Gastroesophageal sphincter (tissue), 4 donors: Measurements from ENCODE around the gene HDAC10. TPM values are rescaled to one million over a fixed set of nuclear protein-coding genes. Genes with fewer than 3 reads are reported as not detected.

Source experiments
- ATAC-seq: fragments of 150-250 bp; one replicate; pipeline ENCODE4 v1.9.1; 2016; ENCODE audit warnings: mild to moderate bottlenecking, moderate library complexity
- H3K27ac ChIP-seq, 4 donors: fragments of 200-600 bp; sonication (generic) in 3 of 4; 1 replicate in 3 of 4; 2 replicates in 1 of 4; pipeline ENCODE4 v1.5.1; 2016 to 2019
- H3K27me3 ChIP-seq: fragments of 200-600 bp; sonication (generic); one replicate; pipeline ENCODE4 v1.5.1; 2019
- H3K36me3 ChIP-seq, 2 donors: fragments of 200-600 bp; sonication (generic); one replicate each; pipeline ENCODE4 v1.5.1; 2019; ENCODE audit warnings: control low read depth in 1 of 2
- H3K4me1 ChIP-seq, 3 donors: fragments of 200-600 bp; sonication (generic); 1 replicate in 2 of 3; 2 replicates in 1 of 3; pipeline ENCODE4 v1.5.1; 2016 to 2019; ENCODE audit warnings: control low read depth in 2 of 3
- H3K4me3 ChIP-seq, 2 donors: fragments of 200-600 bp; sonication (generic); one replicate each; pipeline ENCODE4 v1.5.1; 2019; ENCODE audit warnings: mild to moderate bottlenecking in 1 of 2, moderate library complexity in 1 of 2
- H3K9me3 ChIP-seq, 3 donors: fragments of 200-600 bp; sonication (generic); one replicate each; pipeline ENCODE4 v1.5.1; 2017 to 2019; ENCODE audit warnings: control low read depth in 2 of 3
- CTCF ChIP-seq, 4 experiments: fragments of 200-600 bp in 2 of 4; fragments of 450-650 bp in 2 of 4; sonication (generic) in 1 of 4; IDR thresholded peaks; one replicate each; pipeline ENCODE4 v1.5.1; 2017 to 2019; ENCODE audit warnings: antibody characterized with exemption in 4 of 4, mild to moderate bottlenecking in 2 of 4, moderate library complexity in 2 of 4
- EP300 ChIP-seq: sonication (generic); formaldehyde crosslinking; IDR thresholded peaks from one replicate; pipeline ENCODE4 v1.6.1; 2017; ENCODE audit warnings: antibody characterized with exemption, mild to moderate bottlenecking
- POLR2A ChIP-seq, 2 donors: fragments of 450-650 bp; IDR thresholded peaks; one replicate each; pipeline ENCODE4 v1.6.1; 2017; ENCODE audit warnings: antibody characterized with exemption in 2 of 2, mild to moderate bottlenecking in 2 of 2, moderate library complexity in 1 of 2
- POLR2AphosphoS5 ChIP-seq: sonication (generic); formaldehyde crosslinking; IDR thresholded peaks from one replicate; pipeline ENCODE4 v1.6.1; 2017; ENCODE audit warnings: antibody characterized with exemption
- WGBS, 2 donors: methylation state at CpG; one replicate each; pipeline ENCODE4 v1.1.5; 2018; ENCODE audit warnings: low coverage in 1 of 2; 5-methylcytosine and 5-hydroxymethylcytosine counted together
- total RNA-seq, 4 donors: library from RNA; depleted of rRNA; stranded (reverse); fragments of >200 nt; gene quantifications; one replicate each; pipeline ENCODE4 v1.1.0, GENCODE V29; 2016

HDAC10 gene
- total RNA-seq, 4 donors from 2014 or later, result 9.4 to 24.7 (median 12.5) TPM

- H3K4me3 ChIP-seq, result no peak overlapping the region
- WGBS, 2 donors, result no CpG with 5 or more reads among the region's 15 CpGs
- H3K27me3 ChIP-seq, result peaks cover 40% of the 10 kb centered on the region
- peaks cover 0 to 69% (median 20%) of the 10 kb centered on the region in 3 donors for H3K4me1 ChIP-seq
- no peaks in the 10 kb centered on the region for H3K36me3 ChIP-seq
- TF ChIP-seq EP300, result no peak
- TF ChIP-seq POLR2AphosphoS5, result no peak
- no peak for TF ChIP-seq CTCF (IDR thresholded peaks at IDR 0.05)
- no peak for TF ChIP-seq POLR2A (IDR thresholded peaks at IDR 0.05)
- H3K9me3 ChIP-seq, result no peaks in the 10 kb centered on the region
- no peak for ATAC-seq
- H3K27ac ChIP-seq, result no peak overlapping the region
Measured at GRCh38 chr22:50264104-50264745, 13.2 kb upstream of the HDAC10 start.

GRCh38 chr22:50262973-50263617, 12.0 kb upstream of the HDAC10 start:
- TF ChIP-seq POLR2A (IDR thresholded peaks at IDR 0.05), result no peak
- no peak for TF ChIP-seq CTCF (IDR thresholded peaks at IDR 0.05)
- TF ChIP-seq POLR2AphosphoS5, result no peak
- no peak for TF ChIP-seq EP300
- peaks cover 51% of the 10 kb centered on the region for H3K27me3 ChIP-seq
- ATAC-seq, result no peak
- no peak overlapping the region for H3K27ac ChIP-seq
- H3K9me3 ChIP-seq, result no peaks in the 10 kb centered on the region
- H3K4me1 ChIP-seq, result peaks cover 0 to 61% (median 18%) of the 10 kb centered on the region in 3 donors
- no CpG with 5 or more reads among the region's 9 CpGs for WGBS, 2 donors
- H3K36me3 ChIP-seq, result no peaks in the 10 kb centered on the region
- no peak overlapping the region for H3K4me3 ChIP-seq

GRCh38 chr22:50262460-50262911, 11.4 kb upstream of the HDAC10 start:
- H3K9me3 ChIP-seq, result no peaks in the 10 kb centered on the region
- TF ChIP-seq POLR2A (IDR thresholded peaks at IDR 0.05) (no peak), EP300 (no peak), POLR2AphosphoS5 (no peak), CTCF (IDR thresholded peaks at IDR 0.05) (no peak)
- H3K36me3 ChIP-seq, result peaks cover 0 to 4% of the 10 kb centered on the region in 2 donors
- peaks cover 57% of the 10 kb centered on the region for H3K27me3 ChIP-seq
- no CpG with 5 or more reads among the region's 7 CpGs for WGBS, 2 donors
- H3K27ac ChIP-seq, result peak overlapping the region in 1 of 4 donors; percentile 75
- ATAC-seq, result no peak
- peaks cover 0 to 55% (median 12%) of the 10 kb centered on the region in 3 donors for H3K4me1 ChIP-seq
- H3K4me3 ChIP-seq, result no peak overlapping the region

- H3K27me3 ChIP-seq, result peaks cover 57% of the 10 kb centered on the region
- H3K9me3 ChIP-seq, result no peaks in the 10 kb centered on the region
- 0 to 25% methylated on average over 1 to 9 of the region's 61 CpGs for WGBS, 2 donors
- peak; percentile 52 for ATAC-seq
- peak within 1 kb of the TSS; percentile 15 to 60 for H3K4me3 ChIP-seq
- TF ChIP-seq POLR2AphosphoS5 (no peak), POLR2A (IDR thresholded peaks at IDR 0.05) (no peak), EP300 (no peak), CTCF (IDR thresholded peaks at IDR 0.05) (no peak)
- H3K27ac ChIP-seq, result peak within 1 kb of the TSS in 3 of 4 donors; percentile 70 to 78 (median 75)
- H3K36me3 ChIP-seq, result peaks cover 0 to 5% of the 10 kb centered on the region in 2 donors
- H3K4me1 ChIP-seq, result peaks cover 0 to 49% (median 6%) of the 10 kb centered on the region in 3 donors
Measured at GRCh38 chr22:50261615-50262459, 10.8 kb upstream of the HDAC10 start, which contains the start of gene MAPK12. MAPK12 (minus strand) TSS chr22:50261683; CDS start chr22:50261509, 174 bp downstream.
